ENCODE data around the gene ADSL. TPM values are rescaled to one million over a fixed set of nuclear protein-coding genes. Genes with fewer than 3 reads are reported as not detected.

Gene ADSL
- total RNA-seq, 1 donor, result 155 TPM

DNA sequence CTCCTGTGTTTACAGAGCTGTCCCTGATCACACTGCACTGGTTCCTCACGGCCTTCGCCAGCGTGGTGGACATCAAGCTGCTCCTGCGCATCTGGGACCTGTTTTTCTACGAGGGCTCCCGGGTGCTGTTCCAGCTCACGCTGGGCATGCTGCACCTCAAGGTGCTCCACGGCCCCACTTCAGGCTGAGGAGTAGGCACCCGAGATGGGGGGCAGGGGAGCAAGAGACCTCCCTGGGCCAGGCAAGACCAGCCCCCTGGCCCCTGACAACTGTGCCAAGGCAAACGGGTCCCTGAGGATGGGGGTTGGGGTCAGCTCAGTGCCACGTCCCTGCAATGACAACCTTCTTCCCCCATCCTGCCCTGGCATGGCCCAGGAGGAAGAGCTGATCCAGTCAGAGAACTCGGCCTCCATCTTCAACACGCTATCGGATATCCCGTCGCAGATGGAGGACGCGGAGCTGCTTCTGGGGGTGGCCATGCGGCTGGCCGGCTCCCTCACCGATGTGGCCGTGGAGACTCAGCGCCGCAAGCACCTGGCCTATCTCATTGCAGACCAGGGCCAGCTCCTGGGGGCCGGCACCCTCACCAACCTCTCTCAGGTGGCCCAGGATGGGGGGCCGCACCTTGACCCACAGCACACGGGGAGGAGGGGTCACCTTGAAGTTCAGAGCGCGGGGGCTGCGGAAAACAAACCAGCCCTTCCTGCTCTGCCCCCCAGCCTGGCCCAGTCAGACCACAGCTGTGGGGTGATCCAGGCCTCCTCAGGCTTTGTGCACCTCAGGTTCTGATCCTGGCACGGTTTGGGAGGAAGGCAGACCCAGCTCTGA, 60.0 kb downstream of the ADSL start:
- TF ChIP-seq, protein P1, sequence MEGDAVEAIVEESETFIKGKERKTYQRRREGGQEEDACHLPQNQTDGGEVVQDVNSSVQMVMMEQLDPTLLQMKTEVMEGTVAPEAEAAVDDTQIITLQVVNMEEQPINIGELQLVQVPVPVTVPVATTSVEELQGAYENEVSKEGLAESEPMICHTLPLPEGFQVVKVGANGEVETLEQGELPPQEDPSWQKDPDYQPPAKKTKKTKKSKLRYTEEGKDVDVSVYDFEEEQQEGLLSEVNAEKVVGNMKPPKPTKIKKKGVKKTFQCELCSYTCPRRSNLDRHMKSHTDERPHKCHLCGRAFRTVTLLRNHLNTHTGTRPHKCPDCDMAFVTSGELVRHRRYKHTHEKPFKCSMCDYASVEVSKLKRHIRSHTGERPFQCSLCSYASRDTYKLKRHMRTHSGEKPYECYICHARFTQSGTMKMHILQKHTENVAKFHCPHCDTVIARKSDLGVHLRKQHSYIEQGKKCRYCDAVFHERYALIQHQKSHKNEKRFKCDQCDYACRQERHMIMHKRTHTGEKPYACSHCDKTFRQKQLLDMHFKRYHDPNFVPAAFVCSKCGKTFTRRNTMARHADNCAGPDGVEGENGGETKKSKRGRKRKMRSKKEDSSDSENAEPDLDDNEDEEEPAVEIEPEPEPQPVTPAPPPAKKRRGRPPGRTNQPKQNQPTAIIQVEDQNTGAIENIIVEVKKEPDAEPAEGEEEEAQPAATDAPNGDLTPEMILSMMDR (IDR thresholded peaks at IDR 0.05; ENCODE audit: extremely low read depth, low read depth, low read length), result no peak
- H3K36me3 ChIP-seq (ENCODE audit: insufficient read depth, low read length), result peaks cover 72% of the 10 kb centered on the region
- H3K4me2 ChIP-seq (ENCODE audit: insufficient read depth, low read length), result no peak overlapping the region
- no peaks in the 10 kb centered on the region for H3K27me3 ChIP-seq (ENCODE audit: insufficient read depth, low read length)
- no peak overlapping the region for H3K4me3 ChIP-seq (ENCODE audit: insufficient read depth, low read length)
- no peaks in the 10 kb centered on the region for H3K9me3 ChIP-seq (ENCODE audit: low read depth, low read length)
- no peaks in the 10 kb centered on the region for H3K79me2 ChIP-seq (ENCODE audit: insufficient read depth, low read length)
- H2AFZ ChIP-seq (ENCODE audit: low read length), result no peak overlapping the region
- no peak overlapping the region for H3K27ac ChIP-seq (ENCODE audit: low read depth, low read length)
- no peaks in the 10 kb centered on the region for H3K4me1 ChIP-seq (ENCODE audit: insufficient read depth, low read length)
- DNase-seq (ENCODE audit: insufficient read length, low spot score, missing footprints), result peak; percentile 85
- no peaks in the 10 kb centered on the region for H4K20me1 ChIP-seq (ENCODE audit: insufficient read depth, low read length)

DNA sequence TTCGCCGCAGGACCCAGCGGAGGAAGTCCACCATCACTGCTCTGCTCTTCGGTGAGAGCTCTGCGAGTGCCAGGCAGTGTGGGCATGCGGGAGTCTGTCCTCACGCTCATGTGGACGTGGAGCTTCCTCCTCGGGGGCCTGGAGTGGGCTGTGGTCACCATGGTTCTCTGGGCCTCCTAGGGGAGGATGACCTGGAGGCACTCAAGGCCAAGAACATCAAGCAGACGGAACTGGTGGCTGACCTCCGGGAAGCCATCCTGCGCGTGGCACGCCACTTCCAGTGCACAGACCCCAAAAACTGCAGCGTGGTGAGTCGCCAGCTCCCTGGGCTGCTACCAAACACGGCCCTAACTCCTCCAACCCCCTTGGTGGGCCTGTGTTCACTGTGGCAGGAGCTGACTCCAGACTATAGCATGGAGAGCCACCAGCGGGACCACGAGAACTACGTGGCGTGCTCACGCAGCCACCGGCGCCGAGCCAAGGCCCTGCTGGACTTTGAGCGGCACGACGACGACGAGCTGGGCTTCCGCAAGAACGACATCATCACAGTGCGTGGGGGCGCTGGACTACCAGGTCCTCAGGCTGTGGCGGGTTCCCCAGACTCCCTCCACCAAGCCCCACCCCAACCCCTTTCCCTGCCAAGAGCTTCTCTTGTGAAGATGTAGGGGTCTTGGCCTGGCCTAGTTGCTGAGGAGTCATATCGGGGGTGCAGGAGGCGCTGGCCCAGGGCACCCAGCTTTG, 60.9 kb downstream of the ADSL start:
- H3K4me3 ChIP-seq (ENCODE audit: insufficient read depth, low read length), result no peak overlapping the region
- H3K4me2 ChIP-seq (ENCODE audit: insufficient read depth, low read length), result no peak overlapping the region
- no peaks in the 10 kb centered on the region for H3K9me3 ChIP-seq (ENCODE audit: low read depth, low read length)
- no peaks in the 10 kb centered on the region for H4K20me1 ChIP-seq (ENCODE audit: insufficient read depth, low read length)
- DNase-seq (ENCODE audit: insufficient read length, low spot score, missing footprints), result no peak
- no peak overlapping the region for H3K27ac ChIP-seq (ENCODE audit: low read depth, low read length)
- peaks cover 74% of the 10 kb centered on the region for H3K36me3 ChIP-seq (ENCODE audit: insufficient read depth, low read length)
- TF ChIP-seq, protein P1 (IDR thresholded peaks at IDR 0.05; ENCODE audit: extremely low read depth, low read depth, low read length), result no peak
- H3K79me2 ChIP-seq (ENCODE audit: insufficient read depth, low read length), result no peaks in the 10 kb centered on the region
- H3K4me1 ChIP-seq (ENCODE audit: insufficient read depth, low read length), result no peaks in the 10 kb centered on the region
- H3K27me3 ChIP-seq (ENCODE audit: insufficient read depth, low read length), result no peaks in the 10 kb centered on the region
- no peak overlapping the region for H2AFZ ChIP-seq (ENCODE audit: low read length)

DNA sequence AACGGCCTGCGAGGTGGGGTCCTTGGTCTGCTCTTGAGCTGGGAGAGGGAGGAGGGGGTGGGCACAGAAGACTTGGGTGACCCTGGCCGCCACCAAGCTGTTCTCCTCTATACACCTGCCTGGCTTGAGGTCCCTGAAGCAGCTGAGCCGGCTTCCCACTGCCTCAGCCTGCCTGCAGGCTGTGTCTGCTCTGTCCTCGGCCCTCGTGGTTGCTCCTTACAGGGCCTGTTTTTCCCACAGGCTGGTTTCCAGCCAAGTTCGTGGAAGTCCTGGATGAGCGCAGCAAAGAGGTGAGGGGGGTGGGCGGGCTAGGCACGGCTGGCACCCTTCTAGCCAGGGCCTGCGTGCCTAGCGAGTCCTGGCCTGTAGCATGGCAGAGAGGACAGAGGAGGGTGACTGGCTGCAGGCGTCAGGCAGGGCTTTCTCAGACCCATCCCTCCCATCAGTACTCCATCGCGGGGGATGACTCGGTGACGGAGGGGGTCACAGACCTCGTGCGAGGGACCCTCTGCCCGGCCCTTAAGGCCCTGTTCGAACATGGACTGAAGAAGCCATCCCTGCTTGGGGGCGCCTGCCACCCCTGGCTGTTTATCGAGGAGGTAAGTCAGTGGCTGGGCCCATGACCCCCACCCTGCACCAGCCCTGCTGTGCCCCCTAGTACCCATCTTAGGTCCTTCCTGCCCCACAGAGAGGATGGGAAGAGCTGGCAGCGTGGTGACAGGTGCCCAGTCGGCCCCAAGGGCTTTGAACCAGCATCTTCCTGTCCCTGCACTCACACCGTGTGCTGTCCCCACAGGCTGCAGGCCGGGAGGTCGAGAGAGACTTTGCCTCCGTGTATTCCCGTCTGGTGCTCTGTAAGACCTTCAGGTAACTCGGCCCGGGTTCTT, 61.8 kb downstream of the ADSL start:
- H3K4me1 ChIP-seq (ENCODE audit: insufficient read depth, low read length), result no peaks in the 10 kb centered on the region
- no peaks in the 10 kb centered on the region for H3K27me3 ChIP-seq (ENCODE audit: insufficient read depth, low read length)
- no peak overlapping the region for H3K27ac ChIP-seq (ENCODE audit: low read depth, low read length)
- TF ChIP-seq, protein P1 (IDR thresholded peaks at IDR 0.05; ENCODE audit: extremely low read depth, low read depth, low read length), result no peak
- H3K36me3 ChIP-seq (ENCODE audit: insufficient read depth, low read length), result peaks cover 70% of the 10 kb centered on the region
- H3K4me2 ChIP-seq (ENCODE audit: insufficient read depth, low read length), result no peak overlapping the region
- no peak overlapping the region for H2AFZ ChIP-seq (ENCODE audit: low read length)
- no peaks in the 10 kb centered on the region for H3K79me2 ChIP-seq (ENCODE audit: insufficient read depth, low read length)
- peaks cover 5% of the 10 kb centered on the region for H4K20me1 ChIP-seq (ENCODE audit: insufficient read depth, low read length)
- no peak overlapping the region for H3K4me3 ChIP-seq (ENCODE audit: insufficient read depth, low read length)
- no peaks in the 10 kb centered on the region for H3K9me3 ChIP-seq (ENCODE audit: low read depth, low read length)
- DNase-seq (ENCODE audit: insufficient read length, low spot score, missing footprints), result peak; percentile 80

Data from osteoblast (primary cell).